MCF 10A (cell line): ENCODE results near the gene MDN1. TPM values are rescaled to one million over a fixed set of nuclear protein-coding genes. Genes with fewer than 3 reads are reported as not detected.
"Not testable (repeated sequence)": the region's sequence is repeated elsewhere in the genome, so short reads cannot be mapped to it uniquely, and the experiment has no call there.

Experiments used
- BruUV-seq: library from RNA; stranded (reverse); fragments of 400-500 nt; replicated peaks from 2 replicates; lab custom pipeline; 2021; lab: Mats Ljungman, UMichigan
- CTCF ChIA-PET: fragments of 300-600 bp; sonication (Branson Sonifier 250); formaldehyde crosslinking; extraction: SDS; loops from one replicate; lab custom pipeline; 2021; ENCODE audit warnings: antibody characterized with exemption, inconsistent platforms; lab: Yijun Ruan, JAX
- POLR2A ChIA-PET: fragments of 300-600, 350-650 bp; sonication (Branson Sonifier 250); formaldehyde crosslinking; extraction: SDS; loops from one replicate; lab custom pipeline; 2020; ENCODE audit warnings: antibody characterized with exemption, inconsistent platforms; lab: Yijun Ruan, JAX
- DNase-seq: peaks from one replicate; pipeline ENCODE4 v3.0.0-alpha.2; 2018; ENCODE audit not compliant: unreplicated experiment
- H3K27ac Mint-ChIP-seq: one replicate; pipeline ENCODE4 v1.8.0; 2022; ENCODE audit warnings: mild to moderate bottlenecking, low read depth, mixed read lengths; ENCODE audit not compliant: unreplicated experiment
- H3K27me3 Mint-ChIP-seq: one replicate; pipeline ENCODE4 v1.8.0; 2022; ENCODE audit warnings: mixed read lengths; ENCODE audit not compliant: insufficient read depth, unreplicated experiment
- H3K36me3 Mint-ChIP-seq: one replicate; pipeline ENCODE4 v1.8.0; 2022; ENCODE audit warnings: mild to moderate bottlenecking, moderate library complexity, mixed read lengths; ENCODE audit not compliant: insufficient read depth, unreplicated experiment
- H3K4me1 Mint-ChIP-seq: one replicate; pipeline ENCODE4 v1.8.0; 2022; ENCODE audit warnings: mixed read lengths; ENCODE audit not compliant: insufficient read depth, unreplicated experiment
- H3K4me3 Mint-ChIP-seq: one replicate; pipeline ENCODE4 v1.8.0; 2022; ENCODE audit warnings: mild to moderate bottlenecking, moderate library complexity, mixed read lengths; ENCODE audit not compliant: unreplicated experiment
- H3K9me3 Mint-ChIP-seq: one replicate; pipeline ENCODE4 v1.8.0; 2022; ENCODE audit warnings: mixed read lengths; ENCODE audit not compliant: unreplicated experiment
- intact Hi-C: fragments of 100-400 bp; cut with micrococcal nuclease; formaldehyde crosslinking; loops from 2 replicates; pipeline ENCODE4 v1.14.1; 2022
- total RNA-seq: library from RNA; stranded (reverse); gene quantifications from 2 replicates; pipeline ENCODE4 v1.2.3, GENCODE V29; 2022
- TF ChIP-seq, protein P1 (sequence below): fragments of 200-600 bp; IDR thresholded peaks from one replicate; pipeline ENCODE4 v1.8.0; 2022; ENCODE audit warnings: antibody characterized with exemption, mild to moderate bottlenecking; ENCODE audit not compliant: unreplicated experiment

MDN1 gene
- total RNA-seq, 1 experiment from 2014 or later, result 39.2 TPM

DNA sequence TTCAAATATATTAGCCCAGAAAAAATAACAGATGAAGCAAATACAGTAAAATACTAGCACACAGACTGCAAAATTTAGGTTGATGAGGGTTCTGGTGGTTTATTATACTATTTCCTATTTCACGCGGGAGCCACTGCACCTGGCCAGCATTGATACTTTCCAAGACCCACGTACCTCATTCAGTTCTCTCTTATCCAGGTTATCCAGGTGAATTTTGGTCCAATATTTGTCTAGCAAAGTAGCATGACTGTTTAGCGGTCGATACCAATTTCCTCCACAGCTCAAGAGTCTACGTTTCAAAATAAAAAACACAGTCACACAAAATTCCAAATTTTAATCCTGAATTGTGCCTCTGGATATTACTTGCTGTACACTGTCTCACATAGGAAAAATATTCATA is 34.8 kb downstream of the MDN1 start:
- CTCF ChIA-PET, result interaction anchor here (0.6 kb wide), 1 partner anchor 282 kb away, joined by 3 read pairs; no protein-coding TSS in a partner anchor

DNA sequence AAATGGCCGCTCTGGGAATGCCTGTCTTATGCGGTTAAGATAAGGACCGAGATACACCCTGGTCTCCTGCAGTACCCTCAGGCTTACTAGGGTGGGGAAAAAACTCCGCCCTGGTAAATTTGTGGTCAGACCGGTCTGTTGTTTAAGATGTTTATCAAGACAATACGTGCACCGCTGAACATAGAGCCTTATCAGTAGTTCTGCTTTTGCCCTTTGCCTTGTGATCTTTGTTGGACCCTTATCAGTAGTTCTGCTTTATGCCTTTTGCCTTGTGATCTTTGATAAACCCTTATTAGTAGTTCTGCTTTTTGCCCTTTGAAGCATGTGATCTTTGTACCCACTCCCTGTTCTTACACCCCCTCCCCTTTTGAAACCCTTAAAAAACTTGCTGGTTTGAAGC is 36.3 kb downstream of the MDN1 start:
- not testable (repeated sequence) for H3K4me3 Mint-ChIP-seq

More for the DNA sequence above, 34.8 kb downstream of the MDN1 start:
- DNase-seq, result no peak
- POLR2A ChIA-PET, result no interaction called here
- no peaks in the 10 kb centered on the region for H3K4me1 Mint-ChIP-seq
- no peaks in the 10 kb centered on the region for H3K27me3 Mint-ChIP-seq
- intact Hi-C loops, result no loop called here
- H3K27ac Mint-ChIP-seq, result no peak overlapping the region
- BruUV-seq, result no TSS peak
- H3K36me3 Mint-ChIP-seq, result peaks cover 84% of the 10 kb centered on the region
- H3K4me3 Mint-ChIP-seq, result no peak overlapping the region
- H3K9me3 Mint-ChIP-seq, result no peaks in the 10 kb centered on the region
- TF ChIP-seq, protein P1, sequence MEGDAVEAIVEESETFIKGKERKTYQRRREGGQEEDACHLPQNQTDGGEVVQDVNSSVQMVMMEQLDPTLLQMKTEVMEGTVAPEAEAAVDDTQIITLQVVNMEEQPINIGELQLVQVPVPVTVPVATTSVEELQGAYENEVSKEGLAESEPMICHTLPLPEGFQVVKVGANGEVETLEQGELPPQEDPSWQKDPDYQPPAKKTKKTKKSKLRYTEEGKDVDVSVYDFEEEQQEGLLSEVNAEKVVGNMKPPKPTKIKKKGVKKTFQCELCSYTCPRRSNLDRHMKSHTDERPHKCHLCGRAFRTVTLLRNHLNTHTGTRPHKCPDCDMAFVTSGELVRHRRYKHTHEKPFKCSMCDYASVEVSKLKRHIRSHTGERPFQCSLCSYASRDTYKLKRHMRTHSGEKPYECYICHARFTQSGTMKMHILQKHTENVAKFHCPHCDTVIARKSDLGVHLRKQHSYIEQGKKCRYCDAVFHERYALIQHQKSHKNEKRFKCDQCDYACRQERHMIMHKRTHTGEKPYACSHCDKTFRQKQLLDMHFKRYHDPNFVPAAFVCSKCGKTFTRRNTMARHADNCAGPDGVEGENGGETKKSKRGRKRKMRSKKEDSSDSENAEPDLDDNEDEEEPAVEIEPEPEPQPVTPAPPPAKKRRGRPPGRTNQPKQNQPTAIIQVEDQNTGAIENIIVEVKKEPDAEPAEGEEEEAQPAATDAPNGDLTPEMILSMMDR, result no peak

DNA sequence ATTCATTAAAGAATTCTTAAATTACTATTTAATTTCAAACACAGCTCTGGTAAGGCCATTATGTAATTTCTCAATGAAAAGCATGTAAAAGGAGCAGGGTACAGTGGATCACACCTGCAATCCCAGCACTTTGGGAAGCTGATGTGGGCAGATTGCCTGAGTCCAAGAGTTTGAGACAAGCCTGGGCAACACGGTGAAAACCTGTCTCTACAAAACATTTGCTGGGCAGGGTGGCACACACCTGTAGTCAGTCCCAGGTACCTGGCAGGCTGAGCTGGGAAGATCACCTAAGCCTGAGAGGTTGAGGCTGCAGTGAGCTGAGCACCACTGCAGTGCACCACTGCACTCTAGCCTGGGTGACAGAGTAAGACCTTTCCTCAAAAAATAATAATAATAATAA is 37.4 kb downstream of the MDN1 start:
- Mint-ChIP-seq H3K4me3 (no peak overlapping the region), H3K27ac (peak overlapping the region; percentile 49), H3K4me1 (no peaks in the 10 kb centered on the region), H3K9me3 (no peaks in the 10 kb centered on the region), H3K36me3 (peaks cover 75% of the 10 kb centered on the region), H3K27me3 (no peaks in the 10 kb centered on the region)
- ChIA-PET CTCF (interaction anchor here (0.8 kb wide), 1 partner anchor 14 kb away, joined by 3 read pairs; no protein-coding TSS in a partner anchor), POLR2A (interaction anchor here (0.7 to 0.9 kb wide), 3 partner anchors 15 to 47 kb away, joined by 3 read pairs; partner anchors contain the start of genes CASP8AP2 and MDN1)
- TF ChIP-seq, protein P1, result no peak
- intact Hi-C loops, result no loop called here
- DNase-seq, result no peak
- BruUV-seq, result no TSS peak

More for the DNA sequence above, 36.3 kb downstream of the MDN1 start:
- H3K27me3 Mint-ChIP-seq, H3K4me1 Mint-ChIP-seq, intact Hi-C loops, H3K9me3 Mint-ChIP-seq, DNase-seq, BruUV-seq, H3K27ac Mint-ChIP-seq: not testable (repeated sequence)
- peaks cover 80% of the 10 kb centered on the region for H3K36me3 Mint-ChIP-seq
- ChIA-PET CTCF (interaction anchor here (0.7 kb wide), 1 partner anchor 20 kb away, joined by 3 read pairs; no protein-coding TSS in a partner anchor), POLR2A (interaction anchor here (0.7 to 1.4 kb wide), 2 partner anchors 19 to 46 kb away, joined by 4 read pairs; no protein-coding TSS in a partner anchor)

DNA sequence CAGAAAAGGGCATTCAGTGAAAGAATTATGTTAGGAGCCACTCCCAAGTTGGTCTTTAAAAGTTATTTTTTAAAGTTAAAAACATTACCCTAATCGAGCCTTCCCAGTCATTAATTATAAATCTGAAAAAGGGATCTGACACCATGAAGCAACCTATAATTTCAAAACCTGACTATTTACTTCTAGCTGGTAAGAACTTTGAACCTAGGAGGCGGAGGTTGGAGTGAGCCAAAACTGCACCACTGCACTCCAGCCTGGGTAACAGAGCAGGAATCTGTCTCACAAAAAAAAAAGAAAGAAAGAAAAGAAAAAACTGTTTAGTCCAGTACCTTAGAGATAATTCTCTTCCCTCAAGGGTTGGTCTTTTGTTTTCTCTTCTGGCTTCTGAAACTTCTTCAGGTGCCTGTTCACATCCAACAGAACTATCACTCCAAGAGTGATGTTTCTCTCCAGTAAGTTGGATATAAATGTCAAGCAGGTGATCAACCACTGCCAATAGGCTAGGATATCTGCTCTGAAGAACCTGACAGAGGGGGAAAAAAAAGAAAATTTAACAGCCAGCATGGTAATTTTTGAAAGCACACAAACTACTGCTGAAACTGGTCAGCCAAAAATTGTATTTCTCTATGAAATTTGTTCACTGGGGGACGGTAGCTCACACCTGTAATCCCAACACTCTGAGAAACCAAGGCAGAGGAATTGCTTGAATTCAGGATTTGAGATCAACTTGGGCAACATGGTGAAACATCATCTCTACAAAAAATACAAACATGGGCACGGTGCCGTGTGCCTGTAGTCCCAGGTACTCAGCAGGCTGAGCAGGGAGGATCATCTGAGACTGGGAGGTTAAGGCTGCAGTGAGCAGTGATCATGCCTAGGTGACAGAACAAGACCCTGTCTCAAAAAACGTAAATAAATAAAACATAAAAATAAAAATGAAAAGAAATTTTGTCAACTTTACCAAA is 38.2 kb downstream of the MDN1 start:
- no TSS peak for BruUV-seq
- DNase-seq, result no peak
- CTCF ChIA-PET, result no interaction called here
- intact Hi-C loops, result no loop called here
- H3K36me3 Mint-ChIP-seq, result peaks cover 78% of the 10 kb centered on the region
- TF ChIP-seq, protein P1, result no peak
- H3K27me3 Mint-ChIP-seq, result no peaks in the 10 kb centered on the region
- no peaks in the 10 kb centered on the region for H3K4me1 Mint-ChIP-seq
- POLR2A ChIA-PET, result interaction anchor here (0.7 kb wide), 2 partner anchors 48 to 84 kb away, joined by 3 read pairs; partner anchors contain the start of gene CASP8AP2
- no peak overlapping the region for H3K4me3 Mint-ChIP-seq
- H3K27ac Mint-ChIP-seq, result peak overlapping the region; percentile 49
- no peaks in the 10 kb centered on the region for H3K9me3 Mint-ChIP-seq
